Measurements from ENCODE around the gene LPP.

Gene LPP

GRCh38 chr3:188380722-188381121 is 226.8 kb downstream of the LPP start:
- TF ChIP-seq GATA3 (IDR thresholded peaks at IDR 0.05; ENCODE audit: low read depth, low read length) = no peak
- TF ChIP-seq GATA2 (IDR thresholded peaks at IDR 0.05; ENCODE audit: low read depth, low read length) = no peak

- TF ChIP-seq GATA3 (IDR thresholded peaks at IDR 0.05; ENCODE audit: low read depth, low read length) (no peak), GATA2 (IDR thresholded peaks at IDR 0.05; ENCODE audit: low read depth, low read length) (no peak)
These were observed 229.8 kb downstream of the LPP start for GRCh38 chr3:188383748-188384147.

- TF ChIP-seq GATA3 (IDR thresholded peaks at IDR 0.05; ENCODE audit: low read depth, low read length) (no peak), GATA2 (IDR thresholded peaks at IDR 0.05; ENCODE audit: low read depth, low read length) (no peak)
These were observed 231.3 kb downstream of the LPP start for GRCh38 chr3:188385295-188385694.

GRCh38 chr3:188389711-188390342 is 235.9 kb downstream of the LPP start:
- TF ChIP-seq GATA3 (IDR thresholded peaks at IDR 0.05; ENCODE audit: low read depth, low read length) (no peak), GATA2 (IDR thresholded peaks at IDR 0.05; ENCODE audit: low read depth, low read length) (no peak)

GRCh38 chr3:188390343-188390718 is 236.4 kb downstream of the LPP start:
- TF ChIP-seq GATA2 (IDR thresholded peaks at IDR 0.05; ENCODE audit: low read depth, low read length) = no peak
- TF ChIP-seq GATA3 (IDR thresholded peaks at IDR 0.05; ENCODE audit: low read depth, low read length) = no peak

GRCh38 chr3:188390775-188391443 is 237.0 kb downstream of the LPP start:
- no peak for TF ChIP-seq GATA2 (IDR thresholded peaks at IDR 0.05; ENCODE audit: low read depth, low read length)
- TF ChIP-seq GATA3 (IDR thresholded peaks at IDR 0.05; ENCODE audit: low read depth, low read length) = no peak

GRCh38 chr3:188391592-188391991 is 237.6 kb downstream of the LPP start:
- TF ChIP-seq GATA3 (IDR thresholded peaks at IDR 0.05; ENCODE audit: low read depth, low read length) (no peak), GATA2 (IDR thresholded peaks at IDR 0.05; ENCODE audit: low read depth, low read length) (no peak)

- TF ChIP-seq GATA2 (IDR thresholded peaks at IDR 0.05; ENCODE audit: low read depth, low read length) = no peak
- no peak for TF ChIP-seq GATA3 (IDR thresholded peaks at IDR 0.05; ENCODE audit: low read depth, low read length)
These were observed 238.1 kb downstream of the LPP start for GRCh38 chr3:188392076-188392475.

- no peak for TF ChIP-seq GATA2 (IDR thresholded peaks at IDR 0.05; ENCODE audit: low read depth, low read length)
- TF ChIP-seq GATA3 (IDR thresholded peaks at IDR 0.05; ENCODE audit: low read depth, low read length) = no peak
These were observed 240.7 kb downstream of the LPP start for GRCh38 chr3:188394623-188395022.

- no peak for TF ChIP-seq GATA3 (IDR thresholded peaks at IDR 0.05; ENCODE audit: low read depth, low read length)
- TF ChIP-seq GATA2 (IDR thresholded peaks at IDR 0.05; ENCODE audit: low read depth, low read length) = no peak
These were observed 242.3 kb downstream of the LPP start for GRCh38 chr3:188396251-188396650.

GRCh38 chr3:188396900-188397299 is 242.9 kb downstream of the LPP start:
- TF ChIP-seq GATA2 (IDR thresholded peaks at IDR 0.05; ENCODE audit: low read depth, low read length) = no peak
- no peak for TF ChIP-seq GATA3 (IDR thresholded peaks at IDR 0.05; ENCODE audit: low read depth, low read length)

GRCh38 chr3:188397766-188398705 is 244.1 kb downstream of the LPP start:
- TF ChIP-seq GATA2 (IDR thresholded peaks at IDR 0.05; ENCODE audit: low read depth, low read length) (no peak), GATA3 (IDR thresholded peaks at IDR 0.05; ENCODE audit: low read depth, low read length) (no peak)

- TF ChIP-seq GATA3 (IDR thresholded peaks at IDR 0.05; ENCODE audit: low read depth, low read length) (no peak), GATA2 (IDR thresholded peaks at IDR 0.05; ENCODE audit: low read depth, low read length) (no peak)
These were observed 246.7 kb downstream of the LPP start for GRCh38 chr3:188400494-188401243.

Data from SH-SY5Y (cell line).